IPS-18c (cell line): ENCODE measurements around the gene WNK2.

Experiments used
- H3K4me3 ChIP-seq: 2 replicates; pipeline ENCODE4 v1.7.0; 2013; ENCODE audit warnings: low read depth, mild to moderate bottlenecking, low read length, moderate library complexity; ENCODE audit not compliant: insufficient read depth
- H3K9me3 ChIP-seq: one replicate; pipeline ENCODE4 v1.6.1; 2013; ENCODE audit warnings: mild to moderate bottlenecking, low read length, moderate library complexity; ENCODE audit not compliant: control insufficient read depth, insufficient read depth

WNK2 gene

GRCh38 chr9:93252781-93253530 lies 69.0 kb downstream of the WNK2 start:
- Histone ChIP-seq H3K9me3 (no peaks in the 10 kb centered on the region), H3K4me3 (no peak overlapping the region)

- Histone ChIP-seq H3K9me3 (no peaks in the 10 kb centered on the region), H3K4me3 (no peak overlapping the region)
These were observed 69.7 kb downstream of the WNK2 start for GRCh38 chr9:93253633-93254032.

- H3K4me3 ChIP-seq = no peak overlapping the region
- no peaks in the 10 kb centered on the region for H3K9me3 ChIP-seq
These were observed 70.1 kb downstream of the WNK2 start for GRCh38 chr9:93254061-93254481.

- H3K9me3 ChIP-seq = no peaks in the 10 kb centered on the region
- H3K4me3 ChIP-seq = no peak overlapping the region
These were observed 71.0 kb downstream of the WNK2 start for GRCh38 chr9:93254806-93255493.

- no peak overlapping the region for H3K4me3 ChIP-seq
- no peaks in the 10 kb centered on the region for H3K9me3 ChIP-seq
These were observed 71.5 kb downstream of the WNK2 start for GRCh38 chr9:93255494-93255867.

- Histone ChIP-seq H3K9me3 (no peaks in the 10 kb centered on the region), H3K4me3 (no peak overlapping the region)
These were observed 72.3 kb downstream of the WNK2 start for GRCh38 chr9:93255994-93256877.

- Histone ChIP-seq H3K4me3 (no peak overlapping the region), H3K9me3 (no peaks in the 10 kb centered on the region)
These were observed 73.2 kb downstream of the WNK2 start for GRCh38 chr9:93256878-93257807.

GRCh38 chr9:93257808-93258331 lies 73.9 kb downstream of the WNK2 start:
- no peak overlapping the region for H3K4me3 ChIP-seq
- no peaks in the 10 kb centered on the region for H3K9me3 ChIP-seq

GRCh38 chr9:93258419-93258817 lies 74.5 kb downstream of the WNK2 start:
- H3K4me3 ChIP-seq = no peak overlapping the region
- no peaks in the 10 kb centered on the region for H3K9me3 ChIP-seq

GRCh38 chr9:93258818-93259489 lies 75.0 kb downstream of the WNK2 start:
- H3K9me3 ChIP-seq = no peaks in the 10 kb centered on the region
- H3K4me3 ChIP-seq = no peak overlapping the region

- Histone ChIP-seq H3K9me3 (no peaks in the 10 kb centered on the region), H3K4me3 (no peak overlapping the region)
These were observed 75.7 kb downstream of the WNK2 start for GRCh38 chr9:93259490-93260262.

GRCh38 chr9:93260263-93261066 lies 76.5 kb downstream of the WNK2 start:
- Histone ChIP-seq H3K4me3 (no peak overlapping the region), H3K9me3 (no peaks in the 10 kb centered on the region)

- Histone ChIP-seq H3K9me3 (no peaks in the 10 kb centered on the region), H3K4me3 (no peak overlapping the region)
These were observed 77.3 kb downstream of the WNK2 start for GRCh38 chr9:93261281-93261680.

- H3K9me3 ChIP-seq = no peaks in the 10 kb centered on the region
- H3K4me3 ChIP-seq = no peak overlapping the region
These were observed 78.0 kb downstream of the WNK2 start for GRCh38 chr9:93261735-93262523.
